ENCODE measurements around the gene PRKCB.
"Not testable (repeated sequence)": the region's sequence is repeated elsewhere in the genome, so short reads cannot be mapped to it uniquely, and the experiment has no call there.

The PRKCB gene

DNA sequence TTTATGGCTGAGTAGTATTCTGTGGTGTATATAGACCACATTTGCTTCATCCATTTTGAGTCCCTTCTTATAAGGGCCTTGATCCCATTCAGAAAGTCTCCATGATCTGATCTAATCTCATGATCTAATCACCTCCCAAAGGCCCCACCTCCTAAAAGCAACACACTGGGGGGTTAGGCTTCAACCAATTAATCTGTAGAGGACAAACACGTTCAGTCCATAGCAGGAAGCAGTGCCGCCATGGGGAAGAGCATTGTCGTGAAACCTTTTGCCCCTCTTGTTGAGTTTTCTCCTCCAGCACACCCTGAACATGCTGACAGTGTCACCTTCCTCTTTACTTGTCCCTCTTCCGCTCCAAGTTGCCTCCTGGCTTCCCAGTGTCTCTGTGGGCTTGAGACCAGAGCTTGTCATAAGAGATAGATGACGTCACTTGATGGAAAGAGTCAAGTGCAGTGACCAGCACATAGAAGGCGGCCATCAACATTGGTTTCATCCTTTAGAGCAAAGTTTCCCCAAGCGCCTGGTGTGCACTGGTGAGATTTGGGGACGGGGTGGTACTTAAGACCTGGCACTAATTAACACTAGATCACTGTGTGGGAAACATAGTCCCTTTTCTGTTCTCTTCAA is 74.1 kb downstream of the PRKCB start:
- H3K4me3 ChIP-seq (ENCODE audit: low read depth, low read length): no peak overlapping the region
- no peak for DNase-seq (ENCODE audit: low read depth)
- TF ChIP-seq, protein P1, sequence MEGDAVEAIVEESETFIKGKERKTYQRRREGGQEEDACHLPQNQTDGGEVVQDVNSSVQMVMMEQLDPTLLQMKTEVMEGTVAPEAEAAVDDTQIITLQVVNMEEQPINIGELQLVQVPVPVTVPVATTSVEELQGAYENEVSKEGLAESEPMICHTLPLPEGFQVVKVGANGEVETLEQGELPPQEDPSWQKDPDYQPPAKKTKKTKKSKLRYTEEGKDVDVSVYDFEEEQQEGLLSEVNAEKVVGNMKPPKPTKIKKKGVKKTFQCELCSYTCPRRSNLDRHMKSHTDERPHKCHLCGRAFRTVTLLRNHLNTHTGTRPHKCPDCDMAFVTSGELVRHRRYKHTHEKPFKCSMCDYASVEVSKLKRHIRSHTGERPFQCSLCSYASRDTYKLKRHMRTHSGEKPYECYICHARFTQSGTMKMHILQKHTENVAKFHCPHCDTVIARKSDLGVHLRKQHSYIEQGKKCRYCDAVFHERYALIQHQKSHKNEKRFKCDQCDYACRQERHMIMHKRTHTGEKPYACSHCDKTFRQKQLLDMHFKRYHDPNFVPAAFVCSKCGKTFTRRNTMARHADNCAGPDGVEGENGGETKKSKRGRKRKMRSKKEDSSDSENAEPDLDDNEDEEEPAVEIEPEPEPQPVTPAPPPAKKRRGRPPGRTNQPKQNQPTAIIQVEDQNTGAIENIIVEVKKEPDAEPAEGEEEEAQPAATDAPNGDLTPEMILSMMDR (conservative IDR thresholded peaks at IDR 0.05; ENCODE audit: low read depth, low read length): no peak

DNA sequence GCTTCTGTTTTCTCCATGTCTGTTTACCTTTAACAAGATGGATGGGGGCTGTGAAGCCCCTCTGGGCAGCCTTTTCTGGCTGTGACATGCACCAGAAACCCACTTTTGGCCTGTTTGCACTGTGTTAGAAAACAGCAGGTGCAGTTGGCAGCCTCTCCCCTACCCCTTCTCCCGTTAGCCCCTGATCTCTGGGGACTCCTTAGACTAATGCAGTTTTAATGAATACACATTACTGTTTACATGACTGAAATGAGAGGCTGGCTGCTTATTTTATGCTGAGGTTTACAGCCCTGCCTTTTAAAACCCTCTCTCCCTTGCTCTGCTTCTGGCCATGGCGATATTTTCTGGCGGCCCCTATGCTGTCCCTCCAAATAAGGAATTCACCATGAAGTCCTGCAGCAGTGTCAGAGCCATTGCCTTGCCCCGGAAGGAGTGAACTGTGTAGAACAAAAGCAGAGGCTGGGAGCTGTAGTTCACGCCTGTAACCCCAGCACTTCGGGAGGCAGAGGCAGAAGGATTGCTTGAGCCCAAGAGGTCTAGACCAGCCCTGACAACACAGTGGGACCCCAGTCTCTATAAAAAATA is 79.3 kb downstream of the PRKCB start:
- no peak for DNase-seq (ENCODE audit: low read depth)
- H3K4me3 ChIP-seq (ENCODE audit: low read depth, low read length): no peak overlapping the region
- TF ChIP-seq, protein P1 (conservative IDR thresholded peaks at IDR 0.05; ENCODE audit: low read depth, low read length): no peak

DNA sequence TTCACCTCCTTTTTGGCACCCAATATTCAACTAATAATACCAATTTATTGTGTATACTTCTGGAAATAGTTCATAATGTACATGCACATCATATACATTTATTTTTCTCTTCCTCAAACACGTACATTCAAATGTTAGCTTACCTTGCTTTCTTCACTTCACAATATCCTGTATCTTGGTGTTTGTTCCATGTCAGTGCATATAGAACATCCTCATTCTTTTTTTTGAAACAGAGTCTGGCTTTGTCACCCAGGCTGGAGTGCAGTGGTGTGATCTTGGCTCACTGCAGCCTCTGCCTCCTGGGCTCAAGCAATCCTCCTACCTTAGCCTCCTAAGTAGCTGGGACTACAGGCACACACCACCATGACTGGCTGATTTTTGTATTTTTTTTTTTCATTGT is 80.8 kb downstream of the PRKCB start:
- DNase-seq (ENCODE audit: low read depth): not testable (repeated sequence)

DNA sequence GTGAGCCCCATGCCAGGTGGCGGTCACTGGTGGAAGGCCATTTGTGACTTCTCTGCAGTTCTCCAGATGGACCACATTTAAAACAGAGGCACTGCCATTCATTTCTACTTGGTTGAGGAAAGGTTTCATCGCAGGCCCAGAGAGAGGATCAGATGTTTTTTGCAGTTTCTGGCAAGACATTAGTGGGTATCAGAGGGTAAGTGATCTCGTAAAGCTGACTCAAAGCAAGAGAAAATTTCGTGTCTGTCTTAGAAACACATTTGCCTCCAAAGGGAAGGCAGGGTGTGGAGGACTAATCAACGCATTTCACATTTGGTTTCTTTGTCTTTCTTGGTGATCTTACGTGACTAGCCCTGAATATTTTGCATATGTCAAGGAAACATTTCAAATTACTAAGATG is 81.8 kb downstream of the PRKCB start:
- TF ChIP-seq, protein P1 (conservative IDR thresholded peaks at IDR 0.05; ENCODE audit: low read depth, low read length): no peak
- no peak overlapping the region for H3K4me3 ChIP-seq (ENCODE audit: low read depth, low read length)
- no peak for DNase-seq (ENCODE audit: low read depth)

More for the DNA sequence above, 80.8 kb downstream of the PRKCB start:
- H3K4me3 ChIP-seq (ENCODE audit: low read depth, low read length): not testable (repeated sequence)

DNA sequence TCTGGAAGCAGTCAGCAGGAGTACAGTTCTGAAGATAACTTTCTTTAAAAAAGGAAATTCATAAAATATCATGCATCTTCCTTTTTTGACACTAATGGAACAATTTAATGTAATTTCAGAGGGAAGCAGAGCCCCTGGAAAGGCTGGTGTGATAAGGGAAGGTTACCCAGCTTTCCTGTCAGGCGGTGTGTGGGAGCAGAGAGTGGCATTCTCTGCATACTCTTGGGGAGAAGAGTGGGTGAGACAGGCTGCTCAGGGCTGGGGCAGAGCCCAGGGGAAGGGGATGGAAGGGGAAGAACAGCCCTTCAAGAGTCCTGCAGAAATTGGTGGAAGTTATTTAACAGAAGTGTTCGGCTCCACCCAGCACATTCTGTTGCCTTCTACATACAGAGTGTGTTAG is 84.7 kb downstream of the PRKCB start:
- H3K4me3 ChIP-seq (ENCODE audit: low read depth, low read length): no peak overlapping the region
- TF ChIP-seq, protein P1 (conservative IDR thresholded peaks at IDR 0.05; ENCODE audit: low read depth, low read length): no peak
- no peak for DNase-seq (ENCODE audit: low read depth)

DNA sequence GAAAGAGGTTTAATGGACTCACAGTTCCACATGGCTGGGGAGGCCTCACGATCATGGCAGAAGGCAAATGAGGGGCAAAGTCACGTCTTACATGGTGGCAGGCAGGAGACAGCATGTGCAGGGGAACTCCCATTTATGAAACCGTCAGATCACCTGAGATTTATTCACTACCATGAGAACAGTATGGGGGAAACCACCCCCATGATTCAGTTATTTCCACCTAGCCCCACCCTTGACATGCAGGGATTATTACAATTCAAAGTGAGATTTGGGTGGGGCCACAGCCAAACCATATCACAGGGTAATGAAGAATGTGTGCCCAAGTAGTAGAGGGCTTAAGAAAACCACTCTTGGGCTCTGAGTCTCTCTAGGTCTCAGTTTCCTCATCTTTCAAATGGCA is 85.1 kb downstream of the PRKCB start:
- no peak for DNase-seq (ENCODE audit: low read depth)
- H3K4me3 ChIP-seq (ENCODE audit: low read depth, low read length): no peak overlapping the region

DNA sequence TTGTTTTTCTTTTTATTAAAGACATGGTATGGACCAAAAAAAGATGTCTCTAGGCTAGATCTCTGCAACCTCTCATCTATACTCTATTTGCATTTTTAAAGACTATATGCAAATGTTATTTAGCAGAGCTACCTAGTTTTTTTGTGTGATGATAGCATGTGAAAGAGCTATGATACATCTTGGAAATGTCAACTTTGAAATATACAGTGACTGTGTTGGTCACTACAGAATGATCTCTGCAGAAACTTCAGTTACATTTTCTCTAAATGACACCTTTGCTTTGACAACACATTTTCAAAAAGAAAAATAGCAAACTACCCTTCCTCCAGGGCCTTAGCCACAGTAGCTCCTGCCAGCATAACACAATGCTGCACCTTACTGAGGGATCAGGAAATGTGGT is 86.6 kb downstream of the PRKCB start:
- TF ChIP-seq, protein P1 (conservative IDR thresholded peaks at IDR 0.05; ENCODE audit: low read depth, low read length): no peak
- DNase-seq (ENCODE audit: low read depth): no peak

More for the DNA sequence above, 85.1 kb downstream of the PRKCB start:
- TF ChIP-seq, protein P1 (conservative IDR thresholded peaks at IDR 0.05; ENCODE audit: low read depth, low read length): no peak

More for the DNA sequence above, 86.6 kb downstream of the PRKCB start:
- no peak overlapping the region for H3K4me3 ChIP-seq (ENCODE audit: low read depth, low read length)
